Adrenal gland (tissue), 12 donors: Measurements from ENCODE around the gene BHMT2. TPM values are rescaled to one million over a fixed set of nuclear protein-coding genes. Genes with fewer than 3 reads are reported as not detected.

Experiments used
- DNase-seq, 7 donors: peaks; one replicate each; pipeline ENCODE4 v3.0.0-alpha.2; 2019 to 2020
- H3K27ac ChIP-seq, 5 donors: fragments of 200-600 bp; sonication (generic) in 4 of 5; 1 replicate in 3 of 5; 2 replicates in 2 of 5; pipeline versions ENCODE4 v1.5.1 to v1.8.0; 2016 to 2020; ENCODE audit warnings: mild to moderate bottlenecking in 1 of 5
- H3K27me3 ChIP-seq: fragments of 200-600 bp; 2 replicates; pipeline ENCODE4 v1.8.0; 2021
- H3K36me3 ChIP-seq, 2 donors: fragments of 200-600 bp; replicated peaks in 1 of 2; 1 replicate in 1 of 2; 2 replicates in 1 of 2; pipeline versions ENCODE4 v1.5.1 to v1.8.0; 2018 to 2022
- H3K4me1 ChIP-seq, 2 donors: fragments of 200-600 bp; replicated peaks in 1 of 2; 1 replicate in 1 of 2; 2 replicates in 1 of 2; pipeline versions ENCODE4 v1.5.1 to v1.8.0; 2018 to 2021
- H3K4me3 ChIP-seq, 4 donors: fragments of 200-600 bp; sonication (generic) in 3 of 4; one replicate each; pipeline ENCODE4 v1.5.1; 2016 to 2018
- H3K9me3 ChIP-seq, 3 donors: fragments of 200-600 bp; sonication (generic) in 1 of 3; replicated peaks in 1 of 3; 1 replicate in 2 of 3; 2 replicates in 1 of 3; pipeline versions ENCODE4 v1.5.1 to v1.8.0; 2016 to 2021
- CTCF ChIP-seq, 6 experiments: fragments of 450-650 bp in 4 of 6; fragments of 200-600 bp in 2 of 6; sonication (generic) in 1 of 6; IDR thresholded peaks; 1 replicate in 5 of 6; 2 replicates in 1 of 6; pipeline versions ENCODE4 v1.5.1 to v1.8.0; 2016 to 2021; ENCODE audit warnings: antibody characterized with exemption in 6 of 6, mild to moderate bottlenecking in 2 of 6, moderate library complexity in 1 of 6
- POLR2A ChIP-seq, 2 donors: fragments of 450-650 bp; IDR thresholded peaks; one replicate each; pipeline ENCODE4 v1.6.1; 2017; ENCODE audit warnings: antibody characterized with exemption in 2 of 2, mild to moderate bottlenecking in 2 of 2, moderate library complexity in 1 of 2
- WGBS, 4 donors: extraction: QIAGEN DNeasy Blood & Tissue Kit in 2 of 4; methylation state at CpG; one replicate each; pipeline versions ENCODE4 v1.1.5 to v1.1.7; 2013 to 2017; 5-methylcytosine and 5-hydroxymethylcytosine counted together
- intact Hi-C, 2 donors: fragments of 100-400 bp; cut with DNase I; formaldehyde crosslinking; loops; one replicate each; pipeline versions ENCODE4 v1.14.1 to v1.15.0; 2022 to 2023
- polyA plus RNA-seq, 3 donors: library from polyadenylated mRNA; stranded (reverse); fragments of 200-250 nt in 2 of 3; fragments of 350-450 nt in 1 of 3; fragmentation: Illumina TruSeq in 1 of 3; extraction: RNeasy Lipid Tissue Mini Kit (QIAGEN cat#74804) in 1 of 3; gene quantifications; one replicate each; pipeline ENCODE4 v1.2.3, GENCODE V29; 2013 to 2014
- total RNA-seq, 9 donors: library from RNA; depleted of rRNA in 4 of 9; stranded (reverse); fragments of >200 nt in 4 of 9; fragments of 120-200 nt in 1 of 9; fragmentation: NEBNext Ultra II Directional in 1 of 9; extraction: Animal tissue kit (Norgen Biotek cat#: 25700) in 1 of 9; gene quantifications; one replicate each; pipeline versions ENCODE4 v1.1.0 to v1.2.4, GENCODE V29; 2013 to 2023
- donor health status: healthy with polysubstance abuse.
- donor health status: Bipolar disorder and iron deficiency.
- donor health status: DM: yes; HTN: yes; CAD: no.
- donor health status: DM: no; HTN: no; CAD: no.
- donor health status: DM: no; HTN: no; CAD: no.
- donor health status: DM: yes; HTN: yes; CAD: no.

Gene BHMT2
- total and polyA plus RNA-seq, 12 donors = 12.8 to 75.3 (median 27.6) TPM

- H3K27ac ChIP-seq = no peak overlapping the region
- no peaks in the 10 kb centered on the region for H3K36me3 ChIP-seq
- H3K27me3 ChIP-seq = no peaks in the 10 kb centered on the region
- no peaks in the 10 kb centered on the region for H3K4me1 ChIP-seq
- no peak overlapping the region for H3K4me3 ChIP-seq
- intact Hi-C loops = no loop called here
- WGBS, 4 donors = 76 to 92% (median 84%) methylated on average over 1 of the region's 1 CpG
- DNase-seq = no peak
- H3K9me3 ChIP-seq = no peaks in the 10 kb centered on the region
- TF ChIP-seq CTCF (IDR thresholded peaks at IDR 0.05) = no peak
- TF ChIP-seq POLR2A (IDR thresholded peaks at IDR 0.05) = no peak
Measured at GRCh38 chr5:79124607-79125006, 55.0 kb downstream of the BHMT2 start.

GRCh38 chr5:79130781-79131180, 61.2 kb downstream of the BHMT2 start:
- H3K27me3 ChIP-seq = no peaks in the 10 kb centered on the region
- WGBS, 4 donors = 69 to 78% (median 75%) methylated on average over 6 of the region's 6 CpGs
- H3K36me3 ChIP-seq = no peaks in the 10 kb centered on the region
- TF ChIP-seq POLR2A (IDR thresholded peaks at IDR 0.05) = no peak
- H3K9me3 ChIP-seq = no peaks in the 10 kb centered on the region
- no peak overlapping the region for H3K4me3 ChIP-seq
- peaks cover 7 to 15% of the 10 kb centered on the region in 2 donors for H3K4me1 ChIP-seq
- H3K27ac ChIP-seq = no peak overlapping the region
- intact Hi-C loops = loop anchor here (5.0 to 10.0 kb wide), 3 partner anchors 108 to 337 kb away; no protein-coding TSS in a partner anchor
- DNase-seq = no peak

GRCh38 chr5:79133121-79133656, 63.6 kb downstream of the BHMT2 start:
- H3K9me3 ChIP-seq = no peaks in the 10 kb centered on the region
- H3K27ac ChIP-seq = peak overlapping the region in 2 of 5 donors; percentile 29 to 46
- intact Hi-C loops = loop anchor here (2.0 to 10.0 kb wide), 4 partner anchors 106 to 334 kb away; no protein-coding TSS in a partner anchor
- no peaks in the 10 kb centered on the region for H3K27me3 ChIP-seq
- DNase-seq = no peak
- no peaks in the 10 kb centered on the region for H3K36me3 ChIP-seq
- 6 to 8% (median 6%) methylated on average over 4 of the region's 4 CpGs for WGBS, 4 donors
- peaks cover 7 to 15% of the 10 kb centered on the region in 2 donors for H3K4me1 ChIP-seq
- H3K4me3 ChIP-seq = peak overlapping the region in 1 of 4 donors; percentile 5
- no peak for TF ChIP-seq POLR2A (IDR thresholded peaks at IDR 0.05)
- peak; percentile 32 to 57 (median 47) for TF ChIP-seq CTCF (IDR thresholded peaks at IDR 0.05)

- Histone ChIP-seq H3K9me3 (no peaks in the 10 kb centered on the region), H3K36me3 (no peaks in the 10 kb centered on the region), H3K27me3 (no peaks in the 10 kb centered on the region), H3K4me1 (peaks cover 7 to 15% of the 10 kb centered on the region in 2 donors), H3K4me3 (peak overlapping the region in 1 of 4 donors; percentile 5), H3K27ac (peak overlapping the region in 2 of 5 donors; percentile 29 to 46)
- 3 to 6% (median 4%) methylated on average over 11 of the region's 11 CpGs for WGBS, 4 donors
- peak; percentile 49 to 86 (median 70) for DNase-seq
- peak; percentile 54 to 74 (median 65) for TF ChIP-seq CTCF (IDR thresholded peaks at IDR 0.05)
- TF ChIP-seq POLR2A (IDR thresholded peaks at IDR 0.05) = no peak
- intact Hi-C loops = loop anchor here (2.0 to 10.0 kb wide), 4 partner anchors 107 to 333 kb away; no protein-coding TSS in a partner anchor
Measured at GRCh38 chr5:79133657-79134451, 64.3 kb downstream of the BHMT2 start.
